Panc1 (cell line): ENCODE data around the gene THEM4. TPM values are rescaled to one million over a fixed set of nuclear protein-coding genes. Genes with fewer than 3 reads are reported as not detected.

ENCODE experiments used
- ATAC-seq: fragments of 200-7000 bp; cut with Tn5 transposase; 2 replicates; pipeline ENCODE4 v1.9.1; 2020; ENCODE audit warnings: mild to moderate bottlenecking, moderate library complexity
- BruUV-seq: library from RNA; stranded (reverse); fragments of 400-500 nt; replicated peaks from 2 replicates; lab custom pipeline; 2021; lab: Mats Ljungman, UMichigan
- CTCF ChIA-PET: fragments of 300-600 bp; sonication (Branson Sonifier 250); formaldehyde crosslinking; loops from one replicate; lab custom pipeline; 2022; ENCODE audit warnings: antibody characterized with exemption; lab: Charles Lee
- POLR2A ChIA-PET: fragments of 300-600 bp; sonication (Branson Sonifier 250); formaldehyde crosslinking; loops from one replicate; lab custom pipeline; 2022; ENCODE audit warnings: antibody characterized with exemption; lab: Charles Lee
- DNase-seq: peaks from one replicate; pipeline ENCODE4 v3.0.0-alpha.2; 2010; ENCODE audit warnings: low read depth, low spot score
- H3K27ac ChIP-seq: 2 replicates; pipeline ENCODE4 v1.5.1; 2011; ENCODE audit warnings: mild to moderate bottlenecking, low read length, inconsistent platforms
- H3K27me3 ChIP-seq: fragments of 200-500 bp; sonication (Bioruptor generic); 2 replicates; pipeline ENCODE4 v1.6.0; 2014; ENCODE audit warnings: low read length, inconsistent platforms; ENCODE audit not compliant: control insufficient read depth, insufficient read depth
- H3K36me3 ChIP-seq: fragments of 200-500 bp; sonication (Bioruptor generic); 2 replicates; pipeline ENCODE4 v1.5.1; 2014; ENCODE audit warnings: inconsistent platforms, mild to moderate bottlenecking, low read length, moderate library complexity; ENCODE audit not compliant: control insufficient read depth, insufficient read depth
- H3K4me1 ChIP-seq: 2 replicates; pipeline ENCODE4 v1.5.1; 2011; ENCODE audit warnings: inconsistent platforms, mild to moderate bottlenecking, low read length, moderate library complexity; ENCODE audit not compliant: control insufficient read depth, insufficient read depth
- H3K4me3 ChIP-seq, 2 experiments: 2 replicates each; pipeline ENCODE4 v1.5.1; 2011 to 2012; ENCODE audit warnings: low read depth in 2 of 2, low read length in 2 of 2, mild to moderate bottlenecking in 2 of 2, inconsistent platforms in 1 of 2, moderate library complexity in 1 of 2
- H3K9me3 ChIP-seq: fragments of 200-500 bp; sonication (Bioruptor generic); 2 replicates; pipeline ENCODE4 v1.5.1; 2014; ENCODE audit warnings: low read depth, mild to moderate bottlenecking, inconsistent platforms, low read length, moderate library complexity; ENCODE audit not compliant: control insufficient read depth, insufficient read depth
- POLR2AphosphoS5 ChIP-seq: IDR thresholded peaks from 2 replicates; pipeline ENCODE4 v1.6.1; 2012; ENCODE audit warnings: mild to moderate bottlenecking, low read depth, low read length, moderate library complexity
- SIN3A ChIP-seq: IDR thresholded peaks from 2 replicates; pipeline ENCODE4 v1.6.1; 2012; ENCODE audit warnings: low read depth, mild to moderate bottlenecking, low read length, moderate library complexity, borderline replicate concordance; ENCODE audit not compliant: insufficient read depth
- TCF7L2 ChIP-seq: IDR thresholded peaks from 2 replicates; pipeline ENCODE4 v1.6.1; 2011; ENCODE audit warnings: mild to moderate bottlenecking, low read depth, low read length, inconsistent platforms
- in situ Hi-C: cut with HindIII; loops from 2 replicates; pipeline ENCODE4 v1.10.0; 2016; ENCODE audit warnings: low sequenced_read_pairs, low pct_unique_long_range_greater_than_20kb
- intact Hi-C: fragments of 100-400 bp; cut with micrococcal nuclease; formaldehyde crosslinking; loops from one replicate; pipeline ENCODE4 v1.10.0; 2022; ENCODE audit not compliant: unreplicated experiment
- total RNA-seq: library from RNA; stranded (reverse); gene quantifications from one replicate; pipeline ENCODE4 v1.2.1, GENCODE V29; 2021; ENCODE audit not compliant: unreplicated experiment
- TF ChIP-seq, protein P1 (sequence below): fragments of 450-650 bp; IDR thresholded peaks from 2 replicates; pipeline ENCODE4 v1.5.1; 2017; ENCODE audit warnings: mild to moderate bottlenecking
- TF ChIP-seq, protein P2 (sequence below), 2 experiments: IDR thresholded peaks; 2 replicates each; pipeline ENCODE4 v1.6.1; 2011 to 2012; ENCODE audit warnings: low read depth in 2 of 2, control low read depth in 1 of 2, low read length in 1 of 2, mild to moderate bottlenecking in 1 of 2, moderate library complexity in 1 of 2; ENCODE audit not compliant: insufficient read depth in 1 of 2

Gene THEM4
- total RNA-seq, 1 experiment from 2014 or later = 21.8 TPM

DNA sequence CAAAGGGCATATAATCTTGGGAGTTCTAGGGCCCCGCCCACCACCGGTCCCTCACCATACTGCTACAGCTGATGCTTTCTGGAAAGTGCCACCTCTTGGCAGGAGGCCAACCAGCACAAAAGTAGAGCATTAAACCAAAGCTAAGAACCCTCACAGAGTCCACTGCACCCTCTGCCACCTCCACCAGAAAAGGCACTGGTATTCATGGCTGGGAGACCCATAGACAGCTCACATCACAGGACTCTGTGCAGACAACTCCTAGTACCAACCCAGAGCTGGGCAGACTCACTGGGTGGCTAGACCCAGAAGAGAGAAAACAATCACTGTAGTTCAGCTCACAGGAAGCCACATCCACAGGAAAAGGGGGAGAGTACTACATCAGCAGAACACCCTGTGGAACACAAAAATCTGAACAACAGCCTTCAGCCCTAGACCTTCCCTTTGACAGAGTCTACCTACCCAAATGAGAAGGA lies 10.8 kb downstream of the THEM4 start:
- no TSS peak for BruUV-seq
- ATAC-seq = 0 out of 2 replicates have a peak, but pooled peaks have one; percentile 45
- CTCF ChIA-PET = no interaction called here
- no peak overlapping the region for H3K27ac ChIP-seq
- H3K9me3 ChIP-seq = 0 out of 2 replicates have a peak, but pooled peaks cover 5% of the 10 kb centered on the region
- no peaks in the 10 kb centered on the region for H3K36me3 ChIP-seq
- H3K4me1 ChIP-seq = peaks cover 10% of the 10 kb centered on the region
- TF ChIP-seq TCF7L2 = no peak
- TF ChIP-seq, protein P1, sequence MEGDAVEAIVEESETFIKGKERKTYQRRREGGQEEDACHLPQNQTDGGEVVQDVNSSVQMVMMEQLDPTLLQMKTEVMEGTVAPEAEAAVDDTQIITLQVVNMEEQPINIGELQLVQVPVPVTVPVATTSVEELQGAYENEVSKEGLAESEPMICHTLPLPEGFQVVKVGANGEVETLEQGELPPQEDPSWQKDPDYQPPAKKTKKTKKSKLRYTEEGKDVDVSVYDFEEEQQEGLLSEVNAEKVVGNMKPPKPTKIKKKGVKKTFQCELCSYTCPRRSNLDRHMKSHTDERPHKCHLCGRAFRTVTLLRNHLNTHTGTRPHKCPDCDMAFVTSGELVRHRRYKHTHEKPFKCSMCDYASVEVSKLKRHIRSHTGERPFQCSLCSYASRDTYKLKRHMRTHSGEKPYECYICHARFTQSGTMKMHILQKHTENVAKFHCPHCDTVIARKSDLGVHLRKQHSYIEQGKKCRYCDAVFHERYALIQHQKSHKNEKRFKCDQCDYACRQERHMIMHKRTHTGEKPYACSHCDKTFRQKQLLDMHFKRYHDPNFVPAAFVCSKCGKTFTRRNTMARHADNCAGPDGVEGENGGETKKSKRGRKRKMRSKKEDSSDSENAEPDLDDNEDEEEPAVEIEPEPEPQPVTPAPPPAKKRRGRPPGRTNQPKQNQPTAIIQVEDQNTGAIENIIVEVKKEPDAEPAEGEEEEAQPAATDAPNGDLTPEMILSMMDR = no peak
- no peak for TF ChIP-seq POLR2AphosphoS5
- no peak for TF ChIP-seq SIN3A
- TF ChIP-seq, protein P2, sequence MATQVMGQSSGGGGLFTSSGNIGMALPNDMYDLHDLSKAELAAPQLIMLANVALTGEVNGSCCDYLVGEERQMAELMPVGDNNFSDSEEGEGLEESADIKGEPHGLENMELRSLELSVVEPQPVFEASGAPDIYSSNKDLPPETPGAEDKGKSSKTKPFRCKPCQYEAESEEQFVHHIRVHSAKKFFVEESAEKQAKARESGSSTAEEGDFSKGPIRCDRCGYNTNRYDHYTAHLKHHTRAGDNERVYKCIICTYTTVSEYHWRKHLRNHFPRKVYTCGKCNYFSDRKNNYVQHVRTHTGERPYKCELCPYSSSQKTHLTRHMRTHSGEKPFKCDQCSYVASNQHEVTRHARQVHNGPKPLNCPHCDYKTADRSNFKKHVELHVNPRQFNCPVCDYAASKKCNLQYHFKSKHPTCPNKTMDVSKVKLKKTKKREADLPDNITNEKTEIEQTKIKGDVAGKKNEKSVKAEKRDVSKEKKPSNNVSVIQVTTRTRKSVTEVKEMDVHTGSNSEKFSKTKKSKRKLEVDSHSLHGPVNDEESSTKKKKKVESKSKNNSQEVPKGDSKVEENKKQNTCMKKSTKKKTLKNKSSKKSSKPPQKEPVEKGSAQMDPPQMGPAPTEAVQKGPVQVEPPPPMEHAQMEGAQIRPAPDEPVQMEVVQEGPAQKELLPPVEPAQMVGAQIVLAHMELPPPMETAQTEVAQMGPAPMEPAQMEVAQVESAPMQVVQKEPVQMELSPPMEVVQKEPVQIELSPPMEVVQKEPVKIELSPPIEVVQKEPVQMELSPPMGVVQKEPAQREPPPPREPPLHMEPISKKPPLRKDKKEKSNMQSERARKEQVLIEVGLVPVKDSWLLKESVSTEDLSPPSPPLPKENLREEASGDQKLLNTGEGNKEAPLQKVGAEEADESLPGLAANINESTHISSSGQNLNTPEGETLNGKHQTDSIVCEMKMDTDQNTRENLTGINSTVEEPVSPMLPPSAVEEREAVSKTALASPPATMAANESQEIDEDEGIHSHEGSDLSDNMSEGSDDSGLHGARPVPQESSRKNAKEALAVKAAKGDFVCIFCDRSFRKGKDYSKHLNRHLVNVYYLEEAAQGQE (IDR thresholded peaks at IDR 0.05; ENCODE audit: insufficient read depth in 1 of 2, low read depth in 2 of 2, low read length in 1 of 2) = no peak
- POLR2A ChIA-PET = no interaction called here
- DNase-seq = no peak
- in situ Hi-C loops (no loop called here), intact Hi-C loops (no loop called here)
- no peaks in the 10 kb centered on the region for H3K27me3 ChIP-seq
- H3K4me3 ChIP-seq = no peak overlapping the region

DNA sequence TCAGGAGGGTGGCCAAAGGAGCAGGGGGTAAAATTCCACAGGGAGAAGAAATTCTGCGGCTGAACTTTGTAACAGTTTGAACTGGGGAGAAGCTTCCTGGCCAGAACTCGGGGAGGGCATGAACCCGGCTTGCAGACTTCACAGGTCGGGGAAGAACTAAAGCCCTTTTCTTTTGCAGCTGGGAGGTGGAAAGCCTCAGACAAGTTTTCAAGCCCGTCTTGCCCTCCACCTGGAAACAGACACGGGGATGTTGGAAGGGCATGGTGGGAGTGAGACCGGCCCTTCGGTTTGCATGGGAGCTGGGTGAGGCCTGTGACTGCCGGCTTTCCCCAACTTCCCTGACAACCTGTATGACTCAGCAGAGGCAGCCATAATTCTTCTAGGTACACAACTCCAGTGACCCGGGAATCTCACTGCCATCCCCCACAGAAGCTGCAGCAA lies 11.3 kb downstream of the THEM4 start:
- Histone ChIP-seq H3K27me3 (no peaks in the 10 kb centered on the region), H3K36me3 (no peaks in the 10 kb centered on the region), H3K27ac (no peak overlapping the region), H3K9me3 (no peaks in the 10 kb centered on the region), H3K4me1 (peaks cover 10% of the 10 kb centered on the region), H3K4me3 (no peak overlapping the region)
- ATAC-seq = peak; percentile 17; the same call in 1 of the 2 replicates
- intact Hi-C loops (no loop called here), in situ Hi-C loops (no loop called here)
- TF ChIP-seq TCF7L2 (no peak), SIN3A (no peak), POLR2AphosphoS5 (no peak)
- TF ChIP-seq, protein P1 = no peak
- TF ChIP-seq, protein P2 (IDR thresholded peaks at IDR 0.05; ENCODE audit: insufficient read depth in 1 of 2, low read depth in 2 of 2, low read length in 1 of 2) = no peak
- ChIA-PET CTCF (no interaction called here), POLR2A (no interaction called here)
- BruUV-seq = no TSS peak
- no peak for DNase-seq
